GM15510 (cell line): ENCODE data around the gene NFATC2.

Experiments used
- POLR2A ChIP-seq: IDR thresholded peaks from 3 replicates; pipeline ENCODE4 v1.6.1; 2011; ENCODE audit warnings: borderline replicate concordance; ENCODE audit not compliant: insufficient read length; ENCODE audit errors: extremely low read depth

The NFATC2 gene

DNA sequence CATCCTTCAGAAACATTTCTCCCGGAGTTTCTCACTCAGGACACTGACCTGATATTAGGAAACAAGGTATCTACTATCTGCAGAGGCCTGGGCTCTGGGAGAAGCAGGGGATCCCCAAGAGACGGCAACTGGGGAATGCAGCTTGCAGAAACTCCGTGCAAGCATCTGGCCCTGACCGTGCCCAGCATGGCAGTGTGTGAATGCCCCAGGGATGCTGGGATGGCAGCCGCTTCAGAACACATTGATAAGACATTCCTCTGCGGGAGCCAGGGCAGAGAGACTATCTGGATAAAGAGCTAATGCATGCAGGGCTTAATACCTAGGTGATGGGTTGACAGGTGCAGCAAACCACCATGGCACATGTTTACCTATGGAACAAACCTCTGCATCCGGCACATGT lies 55.4 kb downstream of the NFATC2 start:
- TF ChIP-seq POLR2A = no peak

GRCh38 chr20:51486197-51487005 lies 56.1 kb downstream of the NFATC2 start:
- no peak for TF ChIP-seq POLR2A

GRCh38 chr20:51484831-51485230 lies 57.7 kb downstream of the NFATC2 start:
- no peak for TF ChIP-seq POLR2A

DNA sequence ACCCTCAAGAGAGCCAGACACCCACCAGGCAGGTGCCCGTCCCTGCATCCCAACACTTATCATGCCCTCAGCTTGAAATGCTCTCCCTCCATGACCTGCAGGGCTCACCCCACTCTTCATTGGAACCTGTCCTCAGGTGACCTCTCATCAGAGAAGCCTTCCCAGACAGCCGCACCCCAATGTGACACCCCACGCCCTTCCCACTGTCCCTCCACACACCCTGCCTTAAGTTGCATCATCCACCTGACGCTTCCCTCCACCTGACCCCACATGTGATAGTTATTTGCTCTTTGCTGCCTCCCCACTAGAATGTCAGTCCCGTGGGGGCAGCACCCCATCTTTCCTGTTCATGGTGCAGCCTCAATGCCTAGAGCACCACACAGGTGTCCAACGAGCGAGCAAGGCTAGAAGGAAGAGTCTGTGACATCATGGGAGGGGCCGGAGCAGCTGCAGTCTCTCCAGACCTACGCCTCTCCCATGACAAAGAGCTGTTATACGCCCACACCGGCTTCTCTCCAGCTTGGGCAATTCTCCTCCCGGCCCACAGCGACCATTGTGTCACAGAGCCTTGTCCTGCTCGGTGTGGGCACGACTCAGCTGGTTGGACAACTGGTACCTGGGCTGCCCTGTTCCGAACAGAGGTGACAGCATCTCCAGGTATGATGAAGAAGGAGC lies 58.2 kb downstream of the NFATC2 start:
- no peak for TF ChIP-seq POLR2A

DNA sequence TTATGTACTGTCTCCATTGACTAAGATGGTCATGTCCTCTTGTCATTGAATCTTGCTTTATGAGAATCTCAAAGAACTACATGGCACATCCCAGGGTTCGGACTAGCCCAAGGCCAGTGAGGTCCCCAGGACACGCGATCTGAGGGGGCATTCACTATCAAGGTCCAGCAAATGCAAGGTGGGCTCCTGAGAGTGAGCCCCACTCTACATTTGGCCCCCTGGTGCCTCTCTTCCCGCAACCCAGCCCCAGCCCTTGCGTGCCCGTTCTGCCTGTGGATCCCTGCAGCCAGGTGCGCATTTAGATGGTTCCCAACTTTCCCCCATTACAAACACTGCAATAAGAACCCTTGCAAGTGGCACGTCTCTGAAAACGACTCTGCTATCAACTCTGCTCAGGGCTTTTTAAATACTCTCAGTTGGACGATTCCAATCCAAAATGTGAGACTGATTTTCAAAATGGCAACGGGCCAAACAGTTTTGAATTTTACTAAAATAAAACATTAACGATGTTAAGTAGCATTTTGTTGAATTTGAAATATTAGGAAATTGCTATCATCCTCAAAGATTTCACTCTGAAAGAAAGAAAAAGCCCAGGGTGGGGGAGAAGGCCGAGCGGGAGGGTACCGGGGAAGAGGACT lies 59.6 kb downstream of the NFATC2 start:
- no peak for TF ChIP-seq POLR2A

GRCh38 chr20:51481341-51481914 lies 61.1 kb downstream of the NFATC2 start:
- no peak for TF ChIP-seq POLR2A

DNA sequence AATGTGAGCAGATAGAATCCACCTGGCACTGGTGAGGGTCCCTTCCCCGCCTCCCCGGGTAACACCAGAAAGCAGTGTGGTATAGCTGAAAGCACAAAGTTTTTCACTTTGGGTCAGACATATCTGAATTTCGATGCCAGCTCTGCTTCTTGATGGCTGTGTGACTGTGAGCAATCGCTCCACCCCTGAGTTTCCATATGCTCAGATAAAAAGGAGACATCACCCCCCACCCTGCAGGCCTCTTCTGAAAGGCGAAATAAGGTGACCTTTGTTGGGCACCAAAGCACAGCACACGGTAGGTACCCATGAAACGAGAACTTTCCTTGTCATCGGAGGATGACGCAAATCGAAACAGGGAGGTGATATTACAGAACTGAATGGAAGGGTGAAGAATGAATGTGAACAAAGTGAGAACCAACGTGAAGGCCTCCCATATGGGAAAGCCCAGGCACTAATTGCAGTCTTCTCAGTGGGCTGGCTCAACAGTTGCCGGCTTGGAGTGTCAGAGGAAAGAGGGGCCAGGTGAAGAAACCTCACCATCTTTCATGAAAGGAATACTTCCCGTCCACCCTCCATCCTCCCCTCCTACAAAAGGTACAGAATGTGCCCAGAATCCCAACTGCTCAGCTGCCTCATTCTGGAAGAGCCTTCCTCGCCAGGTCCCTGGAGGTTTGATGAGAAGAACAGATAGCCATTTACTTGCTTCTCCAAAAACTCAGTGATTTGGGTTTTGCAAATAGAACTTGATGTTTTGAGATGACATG lies 61.8 kb downstream of the NFATC2 start:
- TF ChIP-seq POLR2A = no peak

DNA sequence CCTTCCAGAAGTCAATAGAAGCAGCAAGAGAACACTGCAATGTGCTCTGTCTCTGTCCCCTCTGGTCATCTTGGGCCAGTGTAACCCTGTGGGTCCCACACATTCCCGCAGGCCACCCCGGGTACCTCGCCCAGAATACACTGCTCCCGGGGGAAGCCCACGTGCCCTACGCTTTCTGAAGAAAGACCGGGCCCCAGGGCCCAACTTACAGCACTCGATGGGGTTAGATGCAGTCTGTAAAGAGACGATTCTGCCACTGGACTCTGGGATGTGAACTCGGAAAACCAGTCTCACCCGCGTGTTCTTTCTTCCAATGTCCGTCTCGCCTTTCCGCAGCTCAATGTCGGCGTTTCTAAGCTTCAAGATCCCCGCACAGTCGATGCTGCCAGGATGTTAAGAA lies 68.7 kb downstream of the NFATC2 start:
- TF ChIP-seq POLR2A = no peak

DNA sequence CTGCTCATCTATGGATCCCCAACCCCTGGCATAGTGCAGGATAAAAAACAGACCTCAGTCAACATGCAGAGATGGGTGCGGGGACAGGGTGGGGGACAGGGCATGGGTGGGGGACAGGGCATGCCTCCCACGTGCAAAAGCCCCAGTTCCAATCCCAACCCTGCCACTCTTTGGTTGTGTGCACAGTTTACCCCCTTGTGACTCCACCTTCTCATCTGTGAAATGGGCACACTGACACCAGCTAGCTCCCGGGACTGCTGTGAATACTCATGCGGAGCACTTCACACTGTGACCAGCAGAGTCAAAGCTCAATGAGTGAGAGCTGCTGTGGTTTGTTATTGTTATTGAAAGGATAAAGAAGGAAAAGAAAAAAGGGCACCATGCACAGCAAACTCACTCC lies 69.3 kb downstream of the NFATC2 start:
- no peak for TF ChIP-seq POLR2A

DNA sequence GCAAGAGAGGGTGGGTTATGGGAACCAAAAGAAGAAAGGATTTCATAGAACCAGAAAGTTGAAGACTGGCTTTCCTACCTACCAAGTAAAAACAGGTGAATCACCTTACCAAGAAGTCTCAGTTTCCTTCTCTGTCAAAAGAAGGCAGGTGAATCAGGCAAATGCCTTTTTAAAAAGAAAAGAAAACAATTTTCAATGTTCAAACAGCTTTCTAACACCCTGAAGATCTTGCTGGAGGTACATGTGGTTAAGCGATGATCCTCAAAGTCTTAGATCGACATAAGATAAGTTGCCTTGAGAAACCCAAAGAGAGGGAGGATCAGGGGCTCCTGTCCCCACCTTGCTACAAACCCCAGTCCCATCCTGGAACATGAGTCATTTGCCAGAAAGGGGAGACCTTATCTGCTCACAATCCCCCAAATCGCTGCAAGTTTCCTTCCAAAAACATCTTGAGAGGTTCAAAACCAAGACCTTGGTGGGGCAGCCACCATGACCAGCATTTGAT lies 71.6 kb downstream of the NFATC2 start:
- TF ChIP-seq POLR2A = no peak

GRCh38 chr20:51470499-51470820 lies 72.1 kb downstream of the NFATC2 start:
- no peak for TF ChIP-seq POLR2A

GRCh38 chr20:51469578-51470498 lies 72.7 kb downstream of the NFATC2 start:
- no peak for TF ChIP-seq POLR2A

DNA sequence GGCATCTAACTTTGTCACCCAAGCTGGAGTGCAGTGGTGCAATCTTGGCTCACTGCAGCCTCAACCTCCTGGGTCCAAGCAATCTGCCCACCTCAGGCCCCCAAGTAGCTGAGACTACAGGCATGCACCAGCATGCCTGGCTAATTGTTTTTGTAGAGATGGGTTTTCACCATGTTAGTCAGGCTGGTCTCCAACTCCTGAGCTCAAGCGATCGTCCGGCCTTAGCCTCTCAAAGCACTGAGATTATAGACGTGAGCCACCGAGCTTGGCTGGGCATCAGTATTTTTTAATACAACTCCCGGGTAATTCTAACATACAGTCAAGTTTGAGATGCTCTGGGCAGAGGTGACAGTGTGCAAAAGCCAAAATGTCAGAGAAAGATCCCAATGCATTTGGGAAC lies 73.5 kb downstream of the NFATC2 start:
- TF ChIP-seq POLR2A = no peak

DNA sequence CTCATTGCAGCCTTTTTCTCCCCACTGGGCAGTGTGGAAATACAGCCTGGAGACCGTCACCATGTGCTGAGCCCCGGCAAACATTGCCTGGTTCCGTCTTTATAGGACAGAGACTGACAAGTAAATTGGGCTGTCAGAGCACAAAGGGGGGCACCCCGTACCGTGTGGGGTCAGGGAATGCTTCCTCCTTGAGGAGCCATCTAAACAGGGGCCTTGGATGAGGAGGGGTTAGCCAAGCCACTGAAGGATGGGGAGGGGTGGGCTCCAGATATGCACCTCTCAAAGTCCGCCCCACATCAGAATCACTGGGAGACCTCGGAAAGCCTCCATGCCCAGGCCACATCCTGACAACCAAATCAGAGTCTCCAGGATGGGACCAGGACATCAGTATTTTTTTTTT lies 73.9 kb downstream of the NFATC2 start:
- TF ChIP-seq POLR2A = no peak

DNA sequence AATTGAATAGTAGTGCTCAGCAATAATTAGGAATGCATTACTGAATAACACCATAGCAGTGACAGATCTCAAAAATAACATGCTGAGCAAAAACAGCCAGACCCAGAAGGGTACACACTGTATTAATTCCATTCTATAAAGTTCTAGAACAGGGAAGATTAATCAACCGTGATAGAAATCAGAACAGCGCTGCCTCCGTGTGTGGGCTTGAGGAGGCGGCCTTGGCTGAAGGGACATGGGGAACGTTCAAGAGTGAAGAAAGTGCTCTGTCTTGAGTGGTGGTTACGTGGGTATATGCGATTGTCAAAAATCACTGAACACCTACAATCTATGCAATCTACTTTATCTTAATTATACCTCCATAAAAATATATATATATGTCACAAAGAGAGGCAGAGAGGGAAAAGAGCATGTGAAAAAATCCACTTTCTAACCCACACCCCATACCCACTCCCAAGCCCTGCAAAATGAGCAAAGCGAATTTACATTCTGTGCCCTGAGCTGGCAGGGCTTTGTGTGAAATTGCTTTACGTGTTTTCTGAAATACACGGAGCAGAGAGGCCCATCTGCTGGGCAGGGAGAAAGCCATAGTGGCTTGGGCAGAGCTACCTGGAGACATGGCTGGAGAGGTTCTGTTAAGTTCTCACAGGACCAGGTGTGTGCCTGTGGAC lies 74.4 kb downstream of the NFATC2 start:
- TF ChIP-seq POLR2A = no peak
